Astrocyte of the spinal cord (primary cell): ENCODE data around the gene CEP192.
A peak's percentile ranks its signal among the peaks of the same experiment; 100 is the strongest.

ENCODE experiments used
- DNase-seq: peaks from one replicate; pipeline ENCODE4 v3.0.0; 2011; ENCODE audit warnings: low read depth, low spot score
- H3K4me3 ChIP-seq: 2 replicates; pipeline ENCODE4 v1.5.1; 2011; ENCODE audit warnings: low read depth, mild to moderate bottlenecking, low read length, moderate library complexity
- in situ Hi-C: cut with HindIII; loops from 2 replicates; pipeline ENCODE4 v1.10.0; 2017; ENCODE audit warnings: low sequenced_read_pairs
- TF ChIP-seq, protein P1 (sequence below): IDR thresholded peaks from 2 replicates; pipeline ENCODE4 v1.5.1; 2012; ENCODE audit warnings: low read depth, mild to moderate bottlenecking, low read length, inconsistent platforms

Gene CEP192, protein sequence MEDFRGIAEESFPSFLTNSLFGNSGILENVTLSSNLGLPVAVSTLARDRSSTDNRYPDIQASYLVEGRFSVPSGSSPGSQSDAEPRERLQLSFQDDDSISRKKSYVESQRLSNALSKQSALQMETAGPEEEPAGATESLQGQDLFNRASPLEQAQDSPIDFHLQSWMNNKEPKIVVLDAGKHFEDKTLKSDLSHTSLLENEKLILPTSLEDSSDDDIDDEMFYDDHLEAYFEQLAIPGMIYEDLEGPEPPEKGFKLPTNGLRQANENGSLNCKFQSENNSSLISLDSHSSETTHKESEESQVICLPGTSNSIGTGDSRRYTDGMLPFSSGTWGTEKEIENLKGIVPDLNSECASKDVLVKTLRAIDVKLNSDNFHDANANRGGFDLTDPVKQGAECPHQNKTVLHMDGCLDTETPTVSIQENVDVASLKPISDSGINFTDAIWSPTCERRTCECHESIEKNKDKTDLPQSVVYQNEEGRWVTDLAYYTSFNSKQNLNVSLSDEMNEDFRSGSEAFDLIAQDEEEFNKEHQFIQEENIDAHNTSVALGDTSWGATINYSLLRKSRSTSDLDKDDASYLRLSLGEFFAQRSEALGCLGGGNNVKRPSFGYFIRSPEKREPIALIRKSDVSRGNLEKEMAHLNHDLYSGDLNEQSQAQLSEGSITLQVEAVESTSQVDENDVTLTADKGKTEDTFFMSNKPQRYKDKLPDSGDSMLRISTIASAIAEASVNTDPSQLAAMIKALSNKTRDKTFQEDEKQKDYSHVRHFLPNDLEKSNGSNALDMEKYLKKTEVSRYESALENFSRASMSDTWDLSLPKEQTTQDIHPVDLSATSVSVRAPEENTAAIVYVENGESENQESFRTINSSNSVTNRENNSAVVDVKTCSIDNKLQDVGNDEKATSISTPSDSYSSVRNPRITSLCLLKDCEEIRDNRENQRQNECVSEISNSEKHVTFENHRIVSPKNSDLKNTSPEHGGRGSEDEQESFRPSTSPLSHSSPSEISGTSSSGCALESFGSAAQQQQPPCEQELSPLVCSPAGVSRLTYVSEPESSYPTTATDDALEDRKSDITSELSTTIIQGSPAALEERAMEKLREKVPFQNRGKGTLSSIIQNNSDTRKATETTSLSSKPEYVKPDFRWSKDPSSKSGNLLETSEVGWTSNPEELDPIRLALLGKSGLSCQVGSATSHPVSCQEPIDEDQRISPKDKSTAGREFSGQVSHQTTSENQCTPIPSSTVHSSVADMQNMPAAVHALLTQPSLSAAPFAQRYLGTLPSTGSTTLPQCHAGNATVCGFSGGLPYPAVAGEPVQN (N-terminal part only)

DNA sequence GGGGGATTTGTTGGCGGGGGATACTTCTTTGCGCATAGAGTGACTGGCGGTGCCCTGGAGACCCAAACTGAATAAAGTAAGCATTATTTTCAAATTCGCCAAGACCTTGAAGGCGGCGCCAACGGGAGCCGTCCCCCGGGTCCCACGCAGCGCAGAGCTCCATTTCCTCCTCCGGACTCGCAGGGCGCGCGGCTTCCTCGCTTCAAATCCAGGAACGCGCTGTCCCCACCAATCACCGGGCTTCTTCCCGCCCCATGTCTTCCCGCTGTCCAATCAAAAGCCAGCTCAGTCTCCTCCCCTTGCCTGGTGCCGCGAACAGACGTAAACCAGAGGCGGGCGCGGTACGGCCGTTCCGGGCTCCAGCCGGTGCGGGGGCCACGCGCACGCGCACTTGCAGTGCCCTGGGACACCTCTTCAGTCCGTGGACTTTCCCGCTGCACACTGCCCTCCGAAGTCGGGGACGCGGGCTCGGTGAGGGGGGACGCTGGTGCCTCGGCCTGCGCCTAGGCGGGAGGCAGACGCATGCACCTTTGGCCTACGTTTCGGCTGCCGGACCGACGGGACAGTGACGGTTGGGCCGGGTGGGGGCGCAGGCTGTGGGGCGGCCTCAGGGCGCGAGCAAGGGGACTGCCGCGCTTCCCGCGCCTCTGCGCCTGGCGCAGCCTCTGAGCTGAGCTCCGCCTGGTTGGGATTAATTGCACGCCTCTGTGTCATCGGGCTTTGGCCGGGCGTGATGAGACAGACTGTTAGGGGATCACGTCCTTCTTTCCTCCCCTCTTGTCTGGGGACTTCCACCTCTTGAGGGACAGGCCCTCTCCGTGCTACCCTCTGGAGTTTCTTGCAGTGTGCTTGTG is at the start of gene CEP192:
Gene CEP192, plus strand, starts transcription at position 396 of the 854 bp plus-strand sequence. CDS start 8,063 bp downstream, outside the sequence.
- TF ChIP-seq, protein P1, sequence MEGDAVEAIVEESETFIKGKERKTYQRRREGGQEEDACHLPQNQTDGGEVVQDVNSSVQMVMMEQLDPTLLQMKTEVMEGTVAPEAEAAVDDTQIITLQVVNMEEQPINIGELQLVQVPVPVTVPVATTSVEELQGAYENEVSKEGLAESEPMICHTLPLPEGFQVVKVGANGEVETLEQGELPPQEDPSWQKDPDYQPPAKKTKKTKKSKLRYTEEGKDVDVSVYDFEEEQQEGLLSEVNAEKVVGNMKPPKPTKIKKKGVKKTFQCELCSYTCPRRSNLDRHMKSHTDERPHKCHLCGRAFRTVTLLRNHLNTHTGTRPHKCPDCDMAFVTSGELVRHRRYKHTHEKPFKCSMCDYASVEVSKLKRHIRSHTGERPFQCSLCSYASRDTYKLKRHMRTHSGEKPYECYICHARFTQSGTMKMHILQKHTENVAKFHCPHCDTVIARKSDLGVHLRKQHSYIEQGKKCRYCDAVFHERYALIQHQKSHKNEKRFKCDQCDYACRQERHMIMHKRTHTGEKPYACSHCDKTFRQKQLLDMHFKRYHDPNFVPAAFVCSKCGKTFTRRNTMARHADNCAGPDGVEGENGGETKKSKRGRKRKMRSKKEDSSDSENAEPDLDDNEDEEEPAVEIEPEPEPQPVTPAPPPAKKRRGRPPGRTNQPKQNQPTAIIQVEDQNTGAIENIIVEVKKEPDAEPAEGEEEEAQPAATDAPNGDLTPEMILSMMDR = no peak
- peak within 1 kb of the TSS; percentile 70 for H3K4me3 ChIP-seq
- peak; percentile 99 for DNase-seq
- in situ Hi-C loops = no loop called here

DNA sequence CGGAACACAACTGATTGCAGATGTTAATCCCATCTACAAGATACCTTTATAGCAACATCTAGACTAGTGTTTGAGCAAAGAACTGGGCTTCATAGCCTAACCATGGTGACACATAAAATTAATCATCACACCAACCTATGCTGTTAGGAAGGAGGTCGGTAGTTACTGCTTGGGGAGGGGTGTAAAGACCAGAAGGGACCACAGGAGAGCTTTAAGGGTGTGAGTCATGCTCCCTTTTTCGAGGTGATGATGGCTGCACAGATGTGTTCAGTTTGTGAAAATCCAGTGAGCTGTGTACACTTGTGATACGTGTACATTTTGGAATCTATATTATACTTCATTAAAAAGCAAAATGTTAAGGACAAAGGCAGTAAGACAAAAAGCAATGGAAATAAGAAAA is 47.9 kb upstream of the CEP192 start:
- TF ChIP-seq, protein P1 = no peak
- DNase-seq = no peak
- in situ Hi-C loops = no loop called here

DNA sequence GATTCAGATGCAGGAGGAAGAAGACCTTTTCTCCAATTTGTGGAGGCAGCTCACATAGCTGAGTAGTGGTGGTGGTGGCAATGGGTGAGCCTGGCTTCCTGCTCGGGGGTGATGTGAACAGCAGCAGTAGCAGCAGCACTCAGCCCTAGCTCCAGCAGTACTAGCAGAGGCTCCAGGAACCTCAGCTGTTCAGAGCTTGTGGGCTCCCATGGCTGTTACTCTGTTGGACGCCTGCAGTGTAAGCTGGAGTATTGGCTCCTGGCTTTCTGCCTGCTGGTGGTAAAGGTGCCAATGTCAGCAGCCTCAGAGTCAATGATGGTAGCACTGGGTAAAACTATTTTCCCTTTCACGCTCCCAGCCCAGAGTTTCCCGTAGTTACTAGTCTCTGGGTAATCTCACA is 46.5 kb upstream of the CEP192 start:
- TF ChIP-seq, protein P1 = no peak
- peak; percentile 52 for DNase-seq
- in situ Hi-C loops = no loop called here
- H3K4me3 ChIP-seq = no peak overlapping the region

More for the DNA sequence above, 47.9 kb upstream of the CEP192 start:
- H3K4me3 ChIP-seq = no peak overlapping the region

DNA sequence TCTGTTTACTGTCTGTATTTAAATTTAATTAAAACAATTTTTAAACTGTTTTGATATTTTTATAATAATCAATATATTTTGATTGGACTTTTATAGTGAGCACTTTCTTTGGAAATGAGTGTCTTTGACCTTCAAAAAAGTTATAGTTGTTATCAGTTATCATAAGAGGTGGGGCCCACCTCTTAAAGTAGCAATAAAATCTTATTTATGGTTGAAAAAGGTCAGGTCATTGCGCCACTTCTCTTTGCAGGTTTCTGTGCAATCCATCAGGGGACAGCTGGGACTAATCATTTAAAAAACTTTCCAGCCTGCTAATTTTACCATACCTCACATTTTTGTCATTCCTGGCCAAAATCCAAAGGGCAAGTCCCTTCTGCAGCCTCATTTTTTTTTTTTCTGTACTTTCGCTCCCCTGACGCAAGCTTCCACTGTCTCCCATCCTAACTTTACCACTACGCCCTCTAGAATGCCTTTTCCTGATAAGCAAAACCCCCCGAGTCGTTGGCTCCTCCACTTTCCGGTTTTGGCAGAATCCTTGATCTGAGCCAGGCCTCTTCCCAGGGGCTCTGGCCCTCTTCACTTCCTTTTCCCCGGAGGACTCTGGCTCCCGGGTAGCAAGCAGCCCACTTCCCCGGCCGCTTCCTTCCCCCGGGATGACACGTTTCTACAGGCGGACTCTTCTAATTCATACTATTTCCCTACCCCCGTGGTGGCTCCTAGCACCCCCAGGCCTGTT is 44.4 kb upstream of the CEP192 start:
- H3K4me3 ChIP-seq = peak overlapping the region; percentile 81
- TF ChIP-seq, protein P1 = no peak
- DNase-seq = peak; percentile 70
- in situ Hi-C loops = no loop called here

DNA sequence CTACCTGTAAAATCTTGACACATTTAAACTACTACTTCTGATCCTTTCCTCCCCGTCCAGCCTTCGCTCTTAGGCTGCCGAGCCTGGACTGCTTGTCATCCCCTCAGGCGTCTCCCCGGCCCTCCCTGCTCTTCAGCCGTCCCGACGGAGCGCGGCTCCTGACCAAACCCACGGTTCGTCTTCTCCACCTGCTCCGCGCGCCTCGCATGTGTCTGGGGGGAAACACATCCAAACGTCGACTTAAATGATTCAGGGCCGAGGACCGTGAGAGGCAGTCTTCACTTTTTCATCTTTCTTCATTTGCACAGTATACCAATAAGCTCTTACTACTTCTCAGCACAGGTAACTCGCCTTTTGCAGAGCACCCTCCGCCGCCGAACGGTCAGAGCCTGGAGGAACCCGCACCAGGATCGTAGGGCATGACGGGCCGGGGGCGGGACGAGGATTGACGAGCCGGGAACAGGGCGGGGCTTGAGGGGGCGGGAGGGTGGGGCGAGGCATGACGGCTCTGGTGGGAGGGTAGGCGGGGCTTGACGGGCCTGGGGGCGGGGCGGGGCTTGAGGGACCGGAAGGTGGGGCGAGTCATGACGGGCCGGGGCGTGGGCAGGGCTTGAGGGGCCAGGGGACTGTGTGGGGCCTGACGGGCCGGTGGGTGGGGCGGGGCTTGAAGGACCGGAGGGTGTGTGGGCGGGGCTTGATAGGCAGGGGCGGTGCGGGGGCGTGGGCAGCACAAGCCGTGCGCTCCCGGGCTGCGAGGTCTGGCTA is 43.7 kb upstream of the CEP192 start, which contains the start of gene SEH1L:
Gene SEH1L, plus strand, starts transcription at position 727 of the 765 bp plus-strand sequence. CDS start 111 bp downstream, outside the sequence.
- DNase-seq = peak; percentile 99
- TF ChIP-seq, protein P1 = no peak
- peak within 1 kb of the TSS; percentile 81 for H3K4me3 ChIP-seq
- in situ Hi-C loops = no loop called here
